ENCODE data around the gene MARCHF10.

- TF ChIP-seq CTCF (IDR thresholded peaks at IDR 0.05) (no peak), EZH2 (IDR thresholded peaks at IDR 0.05) (no peak), EZH2phosphoT487 (IDR thresholded peaks at IDR 0.05) (no peak)
Observed at GRCh38 chr17:62794666-62794971, 13.5 kb downstream of the MARCHF10 start.

Measured in neural progenitor cell (in vitro differentiated cells).